Glutamatergic neuron (in vitro differentiated cells): ENCODE data around the gene CACNA1G. TPM values are rescaled to one million over a fixed set of nuclear protein-coding genes. Genes with fewer than 3 reads are reported as not detected.

Experiments used
- DNase-seq: peaks from one replicate; pipeline ENCODE4 v3.0.0; 2022
- H3K27ac Mint-ChIP-seq: one replicate; pipeline ENCODE4 v1.8.0; 2020; ENCODE audit warnings: mild to moderate bottlenecking, mixed read lengths, inconsistent platforms; ENCODE audit not compliant: unreplicated experiment
- H3K27me3 Mint-ChIP-seq: one replicate; pipeline ENCODE4 v1.8.0; 2020; ENCODE audit warnings: mild to moderate bottlenecking, moderate library complexity, mixed read lengths, inconsistent platforms; ENCODE audit not compliant: unreplicated experiment
- H3K36me3 Mint-ChIP-seq: one replicate; pipeline ENCODE4 v1.8.0; 2020; ENCODE audit warnings: mild to moderate bottlenecking, mixed read lengths, inconsistent platforms; ENCODE audit not compliant: unreplicated experiment
- H3K4me1 Mint-ChIP-seq: one replicate; pipeline ENCODE4 v1.8.0; 2020; ENCODE audit warnings: mild to moderate bottlenecking, low read depth, mixed read lengths, inconsistent platforms; ENCODE audit not compliant: unreplicated experiment
- H3K4me3 Mint-ChIP-seq: one replicate; pipeline ENCODE4 v1.8.0; 2020; ENCODE audit warnings: mild to moderate bottlenecking, mixed read lengths, inconsistent platforms; ENCODE audit not compliant: unreplicated experiment
- H3K9me3 Mint-ChIP-seq: one replicate; pipeline ENCODE4 v1.8.0; 2020; ENCODE audit warnings: mild to moderate bottlenecking, moderate library complexity, mixed read lengths, inconsistent platforms; ENCODE audit not compliant: unreplicated experiment
- CTCF ChIP-seq: fragments of 200-600 bp; sonication (generic); IDR thresholded peaks from one replicate; pipeline ENCODE4 v1.5.0; 2021; ENCODE audit not compliant: partially characterized antibody, unreplicated experiment
- total RNA-seq: library from RNA; stranded (reverse); fragmentation: NEBNext Ultra II Directional; extraction: Animal tissue kit (Norgen Biotek cat#: 25700); gene quantifications from one replicate; pipeline ENCODE4 v1.2.1, GENCODE V29; 2021; ENCODE audit not compliant: unreplicated experiment

CACNA1G gene
- total RNA-seq, 1 donor from 2014 or later, result 2.2 TPM

GRCh38 chr17:50558581-50558940 is 2.0 kb upstream of the CACNA1G start:
- TF ChIP-seq CTCF, result no peak
- Mint-ChIP-seq H3K27ac (peak overlapping the region; percentile 64), H3K27me3 (peaks cover 12% of the 10 kb centered on the region), H3K36me3 (no peaks in the 10 kb centered on the region), H3K4me1 (peaks cover 42% of the 10 kb centered on the region), H3K4me3 (peak overlapping the region; percentile 77), H3K9me3 (peaks cover 9% of the 10 kb centered on the region)
- DNase-seq, result no peak

- H3K27me3 Mint-ChIP-seq, result peaks cover 12% of the 10 kb centered on the region
- H3K4me3 Mint-ChIP-seq, result peak overlapping the region; percentile 77
- no peak overlapping the region for H3K27ac Mint-ChIP-seq
- H3K36me3 Mint-ChIP-seq, result no peaks in the 10 kb centered on the region
- peak; percentile 30 for TF ChIP-seq CTCF
- H3K4me1 Mint-ChIP-seq, result peaks cover 41% of the 10 kb centered on the region
- peak; percentile 75 for DNase-seq
- H3K9me3 Mint-ChIP-seq, result peaks cover 11% of the 10 kb centered on the region
Measured at GRCh38 chr17:50558941-50559614, 1.4 kb upstream of the CACNA1G start.

- peak; percentile 51 for DNase-seq
- peaks cover 36% of the 10 kb centered on the region for H3K4me1 Mint-ChIP-seq
- peak overlapping the region; percentile 63 for H3K4me3 Mint-ChIP-seq
- H3K9me3 Mint-ChIP-seq, result peaks cover 7% of the 10 kb centered on the region
- no peaks in the 10 kb centered on the region for H3K36me3 Mint-ChIP-seq
- H3K27me3 Mint-ChIP-seq, result peaks cover 12% of the 10 kb centered on the region
- no peak overlapping the region for H3K27ac Mint-ChIP-seq
- no peak for TF ChIP-seq CTCF
Measured at GRCh38 chr17:50559674-50560184, 786 bp upstream of the CACNA1G start.

GRCh38 chr17:50560931-50561745 is 623 bp downstream of the CACNA1G start:
- Mint-ChIP-seq H3K4me1 (peaks cover 34% of the 10 kb centered on the region), H3K36me3 (no peaks in the 10 kb centered on the region), H3K27me3 (peaks cover 18% of the 10 kb centered on the region), H3K4me3 (no peak overlapping the region), H3K9me3 (peaks cover 6% of the 10 kb centered on the region), H3K27ac (no peak overlapping the region)
- DNase-seq, result no peak
- no peak for TF ChIP-seq CTCF

GRCh38 chr17:50561746-50562141 is 1.2 kb downstream of the CACNA1G start:
- Mint-ChIP-seq H3K27me3 (peaks cover 18% of the 10 kb centered on the region), H3K9me3 (peaks cover 6% of the 10 kb centered on the region), H3K36me3 (no peaks in the 10 kb centered on the region), H3K27ac (no peak overlapping the region), H3K4me3 (no peak overlapping the region), H3K4me1 (peaks cover 34% of the 10 kb centered on the region)
- TF ChIP-seq CTCF, result no peak
- no peak for DNase-seq
